ENCODE measurements around the gene ZRSR2.

ZRSR2 gene

DNA sequence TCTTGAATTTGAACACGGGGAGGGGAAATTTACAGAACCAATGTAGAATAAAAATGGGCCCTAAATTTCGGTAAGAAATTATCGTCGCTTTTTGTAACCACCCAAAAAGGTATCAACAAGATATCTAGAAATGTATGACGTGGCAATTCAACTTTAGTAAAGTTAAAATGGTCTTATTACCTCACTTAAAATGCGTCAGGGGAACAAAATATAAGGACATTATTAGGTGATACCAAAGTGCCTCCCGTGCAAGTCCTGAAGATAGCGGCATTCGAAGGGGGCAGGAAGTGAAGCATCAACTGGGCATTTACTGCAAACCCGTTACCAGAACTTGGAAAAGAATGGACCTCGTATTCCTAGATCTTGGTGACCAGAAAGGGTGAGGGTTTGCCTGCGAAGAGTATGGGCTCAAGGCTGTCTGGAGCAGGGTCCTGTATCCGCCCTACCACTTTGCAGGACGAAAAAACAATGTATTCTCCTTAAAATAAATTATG is 63.3 kb downstream of the ZRSR2 start:
- DNase-seq (ENCODE audit: low spot score) = no peak
- peak overlapping the region; percentile 80 for H3K4me3 ChIP-seq
- peak overlapping the region; percentile 82 to 91 for H3K27ac ChIP-seq
- TF ChIP-seq, protein P1, sequence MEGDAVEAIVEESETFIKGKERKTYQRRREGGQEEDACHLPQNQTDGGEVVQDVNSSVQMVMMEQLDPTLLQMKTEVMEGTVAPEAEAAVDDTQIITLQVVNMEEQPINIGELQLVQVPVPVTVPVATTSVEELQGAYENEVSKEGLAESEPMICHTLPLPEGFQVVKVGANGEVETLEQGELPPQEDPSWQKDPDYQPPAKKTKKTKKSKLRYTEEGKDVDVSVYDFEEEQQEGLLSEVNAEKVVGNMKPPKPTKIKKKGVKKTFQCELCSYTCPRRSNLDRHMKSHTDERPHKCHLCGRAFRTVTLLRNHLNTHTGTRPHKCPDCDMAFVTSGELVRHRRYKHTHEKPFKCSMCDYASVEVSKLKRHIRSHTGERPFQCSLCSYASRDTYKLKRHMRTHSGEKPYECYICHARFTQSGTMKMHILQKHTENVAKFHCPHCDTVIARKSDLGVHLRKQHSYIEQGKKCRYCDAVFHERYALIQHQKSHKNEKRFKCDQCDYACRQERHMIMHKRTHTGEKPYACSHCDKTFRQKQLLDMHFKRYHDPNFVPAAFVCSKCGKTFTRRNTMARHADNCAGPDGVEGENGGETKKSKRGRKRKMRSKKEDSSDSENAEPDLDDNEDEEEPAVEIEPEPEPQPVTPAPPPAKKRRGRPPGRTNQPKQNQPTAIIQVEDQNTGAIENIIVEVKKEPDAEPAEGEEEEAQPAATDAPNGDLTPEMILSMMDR (IDR thresholded peaks at IDR 0.05) = no peak

DNA sequence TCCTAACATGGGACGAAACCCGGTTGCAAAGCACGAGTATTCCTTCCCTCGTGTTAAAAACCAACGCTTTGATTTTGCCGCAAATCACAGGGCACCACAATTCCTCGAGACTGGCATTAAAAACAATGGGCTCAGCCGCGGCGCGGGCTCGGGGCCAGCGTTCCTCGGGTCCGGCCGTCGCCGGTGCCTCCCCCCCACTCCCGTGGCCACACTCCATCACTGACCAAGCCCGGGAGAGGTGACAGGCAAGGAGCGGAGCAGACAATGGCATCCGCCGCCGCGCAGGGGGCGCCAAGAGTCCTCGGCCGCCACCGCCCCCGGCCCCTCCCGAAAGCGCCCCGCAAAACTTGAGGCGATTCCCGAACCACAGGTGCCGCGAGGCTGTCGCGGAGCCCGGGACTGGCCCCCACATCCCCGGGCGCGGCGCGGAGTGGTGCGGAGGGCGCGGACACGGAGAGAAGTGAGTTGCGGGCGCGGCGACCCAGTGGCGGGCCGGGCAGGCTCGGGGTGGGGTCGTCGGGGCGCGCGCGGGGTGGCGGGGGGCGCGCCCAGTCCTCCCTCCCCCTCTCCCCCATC is 63.9 kb downstream of the ZRSR2 start:
- peak; percentile 79 for DNase-seq (ENCODE audit: low spot score)
- Histone ChIP-seq H3K4me3 (peak overlapping the region; percentile 80), H3K27ac (peak overlapping the region; percentile 82 to 91)
- TF ChIP-seq, protein P1 (IDR thresholded peaks at IDR 0.05) = no peak

DNA sequence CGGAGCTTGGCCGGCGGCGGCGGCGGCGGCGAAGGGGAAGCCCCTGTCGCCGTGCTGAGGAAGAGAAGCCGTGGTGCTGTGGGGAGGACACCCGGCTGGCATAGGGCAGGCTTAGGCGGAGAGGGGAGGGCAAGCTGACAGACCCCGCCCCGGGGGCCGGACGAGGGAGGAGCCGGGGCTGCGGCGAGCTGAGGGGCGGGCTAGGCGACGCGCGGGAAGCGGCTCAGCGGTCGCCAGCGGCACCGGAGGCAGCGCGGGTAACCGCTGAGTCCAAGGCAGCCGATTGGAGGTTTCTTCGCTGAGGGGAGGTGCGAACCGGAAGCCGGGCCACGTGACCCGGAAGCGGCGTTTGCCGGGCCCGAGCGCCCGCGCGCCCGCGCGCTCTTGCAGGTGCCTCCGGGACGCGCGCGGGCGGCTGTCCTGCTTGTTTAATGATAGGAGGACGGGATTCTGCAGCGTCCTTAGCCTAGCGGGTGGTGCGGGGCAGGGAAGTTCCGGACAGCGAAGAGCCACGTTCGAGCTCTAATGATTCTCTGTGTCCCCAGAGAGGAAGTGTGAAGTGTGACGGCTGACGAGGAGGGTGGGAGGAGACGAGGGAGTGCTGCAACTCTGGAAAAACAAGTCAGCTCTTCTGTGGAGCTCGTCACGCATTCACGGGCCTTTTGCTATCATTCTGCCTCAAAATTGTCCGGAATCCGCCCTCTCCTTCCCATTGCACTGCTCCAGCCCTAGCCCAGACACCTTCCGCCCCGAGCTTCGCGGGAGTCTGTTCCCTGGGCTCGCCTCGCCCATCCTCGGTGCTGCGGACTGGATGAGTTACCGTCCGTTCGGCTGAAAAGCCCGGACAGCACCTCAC is 64.7 kb downstream of the ZRSR2 start, which contains the start of gene AP1S2:
AP1S2 (minus strand) TSS at position 102 of the 856 bp plus-strand sequence. CDS start 2,289 bp downstream, outside the sequence.
- Histone ChIP-seq H3K4me3 (peak within 1 kb of the TSS; percentile 80), H3K27ac (peak within 1 kb of the TSS; percentile 82 to 91)
- TF ChIP-seq, protein P1 (IDR thresholded peaks at IDR 0.05) = no peak
- peak; percentile 97 for DNase-seq (ENCODE audit: low spot score)

DNA sequence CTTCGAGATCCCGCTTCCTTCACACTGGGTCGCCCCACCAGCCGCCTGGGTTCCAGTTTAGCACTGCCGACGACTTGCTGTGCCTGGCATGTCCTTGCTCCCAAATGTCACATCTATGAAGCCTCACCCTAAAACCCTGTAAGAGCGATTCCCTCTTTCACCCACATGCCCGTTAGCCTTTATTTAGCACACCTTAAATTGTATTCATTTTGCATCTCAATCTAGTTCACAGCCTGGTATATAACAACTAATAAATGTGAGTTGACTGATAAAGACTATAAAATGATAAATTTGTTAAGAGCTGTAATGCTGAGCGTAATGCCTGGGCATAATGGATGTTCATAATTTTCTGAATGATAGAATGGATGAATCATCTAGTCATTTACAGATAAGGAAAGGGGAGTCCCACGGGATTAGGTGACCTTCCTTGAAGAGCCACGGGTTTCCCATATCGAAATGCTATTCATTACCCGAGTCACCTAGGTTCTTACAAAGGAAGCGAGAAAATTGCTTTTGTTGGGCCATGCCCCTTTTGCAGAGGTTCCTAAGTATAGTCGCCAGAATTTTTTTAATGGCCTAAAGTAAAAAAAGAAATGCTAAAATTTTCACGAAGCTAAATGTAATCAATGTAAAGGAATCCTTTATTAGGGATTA is 65.4 kb downstream of the ZRSR2 start:
- DNase-seq (ENCODE audit: low spot score) = no peak
- peak overlapping the region; percentile 46 to 91 for H3K27ac ChIP-seq
- peak overlapping the region; percentile 80 for H3K4me3 ChIP-seq
- TF ChIP-seq, protein P1 (IDR thresholded peaks at IDR 0.05) = no peak

DNA sequence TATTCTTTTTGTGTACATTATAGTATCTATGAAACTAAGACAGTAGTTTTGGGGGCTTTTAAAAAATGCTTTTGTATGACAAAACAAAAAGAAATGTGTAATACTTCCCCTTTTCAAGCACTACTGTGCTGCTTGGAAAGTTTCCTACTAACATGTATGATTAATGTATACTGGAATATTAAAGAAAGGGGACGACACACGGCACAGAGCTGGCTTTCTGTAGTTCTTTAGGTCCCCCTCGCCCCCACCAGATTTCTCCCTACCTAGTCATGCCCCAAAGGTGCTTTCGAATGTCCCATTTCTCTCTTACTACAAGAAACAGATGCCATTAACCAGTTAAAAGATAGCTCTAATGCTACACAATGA is 65.9 kb downstream of the ZRSR2 start:
- Histone ChIP-seq H3K27ac (no peak overlapping the region), H3K4me3 (no peak overlapping the region)
- DNase-seq (ENCODE audit: low spot score) = no peak
- TF ChIP-seq, protein P1 (IDR thresholded peaks at IDR 0.05) = no peak

DNA sequence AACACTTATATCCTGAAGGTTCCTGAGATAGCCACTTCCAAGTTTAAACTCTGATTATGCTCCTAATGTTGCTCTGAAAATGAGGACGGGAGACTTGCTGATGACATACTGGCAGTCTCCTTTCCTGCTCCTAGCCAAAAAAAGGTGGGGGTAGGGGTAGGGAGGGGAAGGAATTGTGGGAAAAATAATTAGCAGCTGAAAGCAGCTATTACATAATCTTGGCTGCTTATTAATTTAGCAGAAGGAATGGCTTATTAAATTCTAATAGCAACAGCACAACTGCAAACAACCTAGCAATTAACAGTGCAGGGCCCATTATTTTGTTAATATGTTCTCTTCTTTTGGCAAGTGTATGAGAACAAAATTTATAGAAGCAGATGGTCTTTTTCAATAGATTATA is 66.4 kb downstream of the ZRSR2 start:
- TF ChIP-seq, protein P1 (IDR thresholded peaks at IDR 0.05) = no peak
- H3K27ac ChIP-seq = no peak overlapping the region
- H3K4me3 ChIP-seq = no peak overlapping the region
- no peak for DNase-seq (ENCODE audit: low spot score)

All from coronary artery (tissue), 2 donors.